ENCODE data around the gene TUBA1B. TPM values are rescaled to one million over a fixed set of nuclear protein-coding genes. Genes with fewer than 3 reads are reported as not detected.
"Not testable (repeated sequence)": the region's sequence is repeated elsewhere in the genome, so short reads cannot be mapped to it uniquely, and the experiment has no call there.

Gene TUBA1B
- total and polyA plus RNA-seq, 3 experiments from 2014 or later = 378 to 2,464 (median 2,435) TPM

GRCh38 chr12:49133014-49133413 lies 1.8 kb upstream of the TUBA1B start:
- Mint-ChIP-seq H3K36me3 (peaks cover 0 to 29% (median 4%) of the 10 kb centered on the region in 3 donors), H3K27me3 (peaks cover 0 to 8% of the 10 kb centered on the region in 2 donors), H3K27ac (peak overlapping the region in 4 of 8 donors; percentile 17 to 69 (median 42)), H3K9me3 (peaks cover 0 to 4% (median 0%) of the 10 kb centered on the region in 5 donors), H3K4me1 (peaks cover 33 to 46% (median 45%) of the 10 kb centered on the region in 3 donors), H3K4me3 (no peak overlapping the region)
- no peaks in the 10 kb centered on the region for H3K27me3 ChIP-seq (ENCODE audit: insufficient read depth, low read length, poor library complexity, severe bottlenecking)
- peaks cover 26% of the 10 kb centered on the region for H3K4me1 ChIP-seq (ENCODE audit: insufficient read depth, low read length)
- H3K9me3 ChIP-seq (ENCODE audit: low read length) = no peaks in the 10 kb centered on the region
- peak overlapping the region; percentile 60 for H3K27ac ChIP-seq (ENCODE audit: low read depth, low read length)
- POLR2A ChIA-PET = interaction anchor here (0.6 to 3.7 kb wide), 4 partner anchors 44 to 132 kb away, joined by 4 to 133 read pairs (median 13); partner anchors contain the start of gene TUBA1A
- H3K36me3 ChIP-seq (ENCODE audit: insufficient read depth, low read length) = peaks cover 13% of the 10 kb centered on the region
- no peak overlapping the region for H3K4me3 ChIP-seq (ENCODE audit: low read length)
- DNase-seq = no peak
- CTCF ChIA-PET = interaction anchor here (4.0 to 5.1 kb wide), 3 partner anchors 22 to 56 kb away, joined by 39 to 77 read pairs (median 70); partner anchors contain the start of genes LMBR1L and TUBA1A

GRCh38 chr12:49131894-49132461 lies 783 bp upstream of the TUBA1B start:
- ChIA-PET CTCF (interaction anchor here (0.7 to 5.1 kb wide), 12 partner anchors 14 to 215 kb away, joined by 3 to 77 read pairs (median 18); partner anchors contain the start of genes LMBR1L, RHEBL1 and TUBA1A), POLR2A (interaction anchor here (0.6 to 3.7 kb wide), 11 partner anchors 21 to 983 kb away, joined by 3 to 133 read pairs (median 12); partner anchors contain the start of genes DDX23, DHH, LMBR1L and RHEBL1)
- H3K4me1 ChIP-seq (ENCODE audit: insufficient read depth, low read length) = peaks cover 26% of the 10 kb centered on the region
- peaks cover 37 to 55% (median 52%) of the 10 kb centered on the region in 3 donors for H3K4me1 Mint-ChIP-seq
- peak overlapping the region; percentile 75 to 99 (median 94) for H3K27ac Mint-ChIP-seq
- peak overlapping the region; percentile 60 for H3K27ac ChIP-seq (ENCODE audit: low read depth, low read length)
- peaks cover 4 to 39% (median 12%) of the 10 kb centered on the region in 3 donors for H3K36me3 Mint-ChIP-seq
- DNase-seq = no peak
- peak overlapping the region; percentile 35 for H3K4me3 ChIP-seq (ENCODE audit: low read length)
- no peaks in the 10 kb centered on the region for H3K27me3 ChIP-seq (ENCODE audit: insufficient read depth, low read length, poor library complexity, severe bottlenecking)
- H3K36me3 ChIP-seq (ENCODE audit: insufficient read depth, low read length) = peaks cover 22% of the 10 kb centered on the region
- H3K9me3 Mint-ChIP-seq = peaks cover 0 to 4% (median 0%) of the 10 kb centered on the region in 5 donors
- no peaks in the 10 kb centered on the region for H3K9me3 ChIP-seq (ENCODE audit: low read length)
- H3K27me3 Mint-ChIP-seq = peaks cover 0 to 8% of the 10 kb centered on the region in 2 donors
- peak overlapping the region; percentile 82 to 100 (median 85) for H3K4me3 Mint-ChIP-seq

- peaks cover 24% of the 10 kb centered on the region for H3K36me3 ChIP-seq (ENCODE audit: insufficient read depth, low read length)
- POLR2A ChIA-PET = interaction anchor here (0.6 to 3.7 kb wide), 29 partner anchors 10 to 611 kb away, joined by 3 to 133 read pairs (median 4); partner anchors contain the start of genes ARF3, DDX23, DHH and KMT2D
- Mint-ChIP-seq H3K27me3 (peaks cover 0 to 8% of the 10 kb centered on the region in 2 donors), H3K9me3 (peaks cover 0 to 4% (median 0%) of the 10 kb centered on the region in 5 donors), H3K27ac (peak overlapping the region; percentile 96 to 99 (median 98)), H3K36me3 (peaks cover 4 to 43% (median 13%) of the 10 kb centered on the region in 3 donors), H3K4me3 (peak overlapping the region; percentile 97 to 100 (median 98)), H3K4me1 (peaks cover 39 to 58% (median 55%) of the 10 kb centered on the region in 3 donors)
- H3K4me3 ChIP-seq (ENCODE audit: low read length) = peak overlapping the region; percentile 90
- no peaks in the 10 kb centered on the region for H3K9me3 ChIP-seq (ENCODE audit: low read length)
- peak; percentile 86 to 97 (median 93) for DNase-seq
- H3K4me1 ChIP-seq (ENCODE audit: insufficient read depth, low read length) = peaks cover 26% of the 10 kb centered on the region
- CTCF ChIA-PET = interaction anchor here (0.7 to 5.1 kb wide), 26 partner anchors 8 to 278 kb away, joined by 3 to 77 read pairs (median 8); partner anchors contain the start of genes LMBR1L, RHEBL1 and TUBA1A
- H3K27ac ChIP-seq (ENCODE audit: low read depth, low read length) = peak overlapping the region; percentile 98
- no peaks in the 10 kb centered on the region for H3K27me3 ChIP-seq (ENCODE audit: insufficient read depth, low read length, poor library complexity, severe bottlenecking)
Observed at GRCh38 chr12:49130151-49131050, 794 bp downstream of the TUBA1B start.

GRCh38 chr12:49129332-49130150 lies 1.7 kb downstream of the TUBA1B start:
- peak overlapping the region; percentile 97 to 100 (median 98) for H3K4me3 Mint-ChIP-seq
- no peaks in the 10 kb centered on the region for H3K9me3 ChIP-seq (ENCODE audit: low read length)
- peak overlapping the region; percentile 98 for H3K27ac ChIP-seq (ENCODE audit: low read depth, low read length)
- H3K36me3 ChIP-seq (ENCODE audit: insufficient read depth, low read length) = peaks cover 24% of the 10 kb centered on the region
- peaks cover 4 to 43% (median 13%) of the 10 kb centered on the region in 3 donors for H3K36me3 Mint-ChIP-seq
- peak in 1 of 5 donors; percentile 6 for DNase-seq
- H3K27ac Mint-ChIP-seq = peak overlapping the region; percentile 96 to 99 (median 98)
- H3K4me3 ChIP-seq (ENCODE audit: low read length) = peak overlapping the region; percentile 90
- H3K4me1 Mint-ChIP-seq = peaks cover 39 to 58% (median 55%) of the 10 kb centered on the region in 3 donors
- POLR2A ChIA-PET = interaction anchor here (0.6 to 3.7 kb wide), 11 partner anchors 10 to 612 kb away, joined by 3 to 133 read pairs (median 7); partner anchors contain the start of genes DDX23, KMT2D, LMBR1L and TMBIM6
- CTCF ChIA-PET = interaction anchor here (0.7 to 5.1 kb wide), 20 partner anchors 9 to 160 kb away, joined by 3 to 77 read pairs (median 10); partner anchors contain the start of genes LMBR1L, RHEBL1 and TUBA1A
- H3K9me3 Mint-ChIP-seq = peaks cover 0 to 4% (median 0%) of the 10 kb centered on the region in 5 donors
- H3K4me1 ChIP-seq (ENCODE audit: insufficient read depth, low read length) = peaks cover 26% of the 10 kb centered on the region
- peaks cover 0 to 8% of the 10 kb centered on the region in 2 donors for H3K27me3 Mint-ChIP-seq
- no peaks in the 10 kb centered on the region for H3K27me3 ChIP-seq (ENCODE audit: insufficient read depth, low read length, poor library complexity, severe bottlenecking)

GRCh38 chr12:49127971-49128370 lies 3.2 kb downstream of the TUBA1B start:
- H3K36me3 ChIP-seq (ENCODE audit: insufficient read depth, low read length) = peaks cover 24% of the 10 kb centered on the region
- POLR2A ChIA-PET = interaction anchor here (0.6 to 0.7 kb wide), 2 partner anchors 14 to 43 kb away, joined by 3 to 4 read pairs; no protein-coding TSS in a partner anchor
- peaks cover 39 to 50% (median 46%) of the 10 kb centered on the region in 3 donors for H3K4me1 Mint-ChIP-seq
- H3K36me3 Mint-ChIP-seq = peaks cover 4 to 43% (median 13%) of the 10 kb centered on the region in 3 donors
- H3K27me3 ChIP-seq (ENCODE audit: insufficient read depth, low read length, poor library complexity, severe bottlenecking); DNase-seq; H3K9me3 ChIP-seq (ENCODE audit: low read length); H3K27me3 Mint-ChIP-seq; H3K4me3 ChIP-seq (ENCODE audit: low read length); H3K27ac ChIP-seq (ENCODE audit: low read depth, low read length); H3K9me3 Mint-ChIP-seq: not testable (repeated sequence)
- H3K4me1 ChIP-seq (ENCODE audit: insufficient read depth, low read length) = peaks cover 26% of the 10 kb centered on the region
- H3K4me3 Mint-ChIP-seq = peak overlapping the region in 2 of 7 donors; percentile 10 to 78
- peak overlapping the region in 7 of 8 donors; percentile 31 to 99 (median 75) for H3K27ac Mint-ChIP-seq
- CTCF ChIA-PET = interaction anchor here (0.7 kb wide), 1 partner anchor 16 kb away, joined by 3 read pairs; no protein-coding TSS in a partner anchor

- POLR2A ChIA-PET = interaction anchor here (0.5 to 0.7 kb wide), 3 partner anchors 8 to 44 kb away, joined by 3 to 6 read pairs (median 4); no protein-coding TSS in a partner anchor
- Histone ChIP-seq H3K9me3 (ENCODE audit: low read length) (no peaks in the 10 kb centered on the region), H3K27me3 (ENCODE audit: insufficient read depth, low read length, poor library complexity, severe bottlenecking) (no peaks in the 10 kb centered on the region), H3K4me3 (ENCODE audit: low read length) (no peak overlapping the region), H3K27ac (ENCODE audit: low read depth, low read length) (no peak overlapping the region), H3K4me1 (ENCODE audit: insufficient read depth, low read length) (peaks cover 20% of the 10 kb centered on the region), H3K36me3 (ENCODE audit: insufficient read depth, low read length) (peaks cover 24% of the 10 kb centered on the region)
- H3K4me3 Mint-ChIP-seq = peak overlapping the region in 3 of 7 donors; percentile 10 to 78 (median 54)
- DNase-seq = no peak
- H3K9me3 Mint-ChIP-seq = peaks cover 0 to 4% (median 0%) of the 10 kb centered on the region in 5 donors
- H3K4me1 Mint-ChIP-seq = peaks cover 33 to 42% (median 37%) of the 10 kb centered on the region in 3 donors
- CTCF ChIA-PET = interaction anchor here (0.7 to 1.1 kb wide), 2 partner anchors 15 to 28 kb away, joined by 3 read pairs; no protein-coding TSS in a partner anchor
- peaks cover 0 to 8% of the 10 kb centered on the region in 2 donors for H3K27me3 Mint-ChIP-seq
- H3K36me3 Mint-ChIP-seq = peaks cover 4 to 43% (median 13%) of the 10 kb centered on the region in 3 donors
- peak overlapping the region; percentile 48 to 99 (median 80) for H3K27ac Mint-ChIP-seq
Observed at GRCh38 chr12:49126852-49127763, 4.1 kb downstream of the TUBA1B start.
